Limb (tissue), 2 donors: ENCODE data around the gene GNA14.
A peak's percentile ranks its signal among the peaks of the same experiment; 100 is the strongest.
"Not testable (repeated sequence)": the region's sequence is repeated elsewhere in the genome, so short reads cannot be mapped to it uniquely, and the experiment has no call there.

Experiments used
- DNase-seq, 2 donors: peaks; one replicate each; pipeline ENCODE4 v3.0.0-alpha.2; 2016; ENCODE audit errors: extremely low spot score in 2 of 2

GNA14 gene

DNA sequence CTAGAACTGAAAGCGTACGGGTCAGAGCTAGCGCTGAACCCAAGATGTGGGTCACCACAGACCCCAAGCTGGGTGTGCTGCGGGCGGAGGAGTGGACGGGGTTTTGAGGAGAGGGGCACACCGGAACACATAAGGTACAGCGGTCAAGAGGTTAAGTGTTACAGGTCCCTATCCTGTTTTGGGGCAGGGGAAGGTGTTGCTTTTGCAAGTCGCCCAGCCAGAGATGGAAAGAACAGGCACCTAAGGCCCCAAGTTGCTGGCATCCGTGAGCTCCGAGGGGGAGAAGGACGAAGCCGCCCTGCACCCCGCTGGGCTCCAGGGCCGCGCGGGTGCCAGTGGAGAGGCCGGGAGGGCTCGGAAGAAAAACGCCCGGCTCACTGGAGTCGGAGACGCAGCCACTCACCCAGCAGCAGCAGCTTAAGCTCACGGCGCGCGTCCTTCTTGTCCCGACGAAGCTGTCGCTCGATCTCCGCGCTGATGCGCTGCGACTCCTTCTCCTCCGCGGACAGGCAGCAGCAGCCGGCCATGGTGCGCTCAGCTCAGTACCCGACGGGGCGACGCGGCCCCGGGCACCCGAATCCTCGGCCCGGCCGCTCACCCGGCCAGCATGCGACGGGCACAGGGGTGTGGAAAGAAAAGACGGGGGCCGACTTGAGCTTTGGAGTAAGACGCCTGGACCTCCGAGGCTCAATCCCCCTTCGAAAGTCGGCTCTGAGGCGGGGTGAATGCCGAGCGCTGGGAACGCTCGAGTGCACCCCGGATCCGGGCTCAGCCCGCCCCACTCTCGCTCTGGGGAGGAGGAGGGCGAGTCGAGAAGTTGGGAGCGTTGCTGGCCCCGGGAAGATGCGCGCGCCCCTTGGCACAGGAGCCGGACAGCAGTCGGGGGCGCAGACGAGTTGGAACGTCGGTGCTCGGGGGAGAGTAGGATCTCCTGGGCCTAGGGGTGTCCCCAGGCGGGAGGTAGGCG lies 572 bp downstream of the GNA14 start:
- DNase-seq, result peak in 1 of 2 donors; percentile 59

DNA sequence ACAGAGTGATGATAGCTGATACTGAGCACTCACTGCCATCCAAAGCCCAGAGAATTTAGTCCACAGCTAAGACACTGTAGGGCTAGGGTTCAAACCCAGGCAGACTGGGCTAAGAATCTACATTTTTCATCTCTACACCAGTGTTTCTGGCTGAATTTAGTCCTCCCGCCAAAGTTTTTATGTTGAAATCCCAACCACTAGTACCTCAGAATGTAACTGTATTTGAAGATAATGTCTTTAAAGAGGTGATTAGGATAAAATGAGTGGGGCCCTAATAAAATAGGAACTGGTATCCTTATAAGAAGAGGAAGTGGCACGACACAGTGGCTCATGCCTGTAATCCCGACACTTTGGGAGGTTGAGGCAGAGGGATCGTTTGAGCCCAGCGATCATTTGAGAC lies 4.3 kb downstream of the GNA14 start:
- DNase-seq, result no peak

DNA sequence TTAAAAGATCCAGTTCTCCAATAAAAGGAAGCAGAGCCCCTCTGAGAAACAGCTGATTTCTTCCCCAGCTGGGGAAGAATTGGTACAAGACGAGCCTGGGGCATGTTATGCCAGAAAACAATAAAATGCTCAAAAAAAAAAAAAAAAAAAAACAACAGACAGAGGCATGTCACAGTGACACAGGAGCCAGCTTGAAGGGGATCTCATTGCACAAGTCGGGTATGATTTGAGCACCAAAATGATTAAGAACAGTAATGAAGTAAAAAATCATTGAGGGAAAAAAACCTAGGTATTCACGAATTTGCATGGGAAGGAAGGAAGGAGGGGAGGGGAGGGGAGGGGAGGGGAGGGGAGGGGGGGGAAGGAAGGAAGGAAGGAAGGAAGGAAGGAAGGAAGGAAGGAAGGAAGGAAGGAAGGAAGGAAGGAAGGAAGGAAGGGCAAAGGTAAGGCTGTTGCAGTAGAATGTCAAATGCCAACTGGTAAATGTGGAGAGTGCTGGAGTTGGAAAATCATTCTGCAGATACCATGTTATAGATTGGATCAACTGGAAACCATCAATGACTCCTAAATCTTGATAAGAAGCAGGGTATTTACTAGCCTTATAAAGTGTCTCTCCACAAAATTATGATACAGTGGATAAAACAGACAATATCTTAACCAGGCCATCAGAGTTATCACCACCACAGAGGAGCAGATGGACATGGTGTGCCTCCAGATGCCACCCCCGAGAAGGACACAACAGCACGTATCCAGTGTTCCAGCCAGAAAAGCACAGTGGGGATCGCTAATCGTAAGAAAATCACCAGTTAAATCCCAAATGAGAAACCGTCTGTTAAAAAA lies 7.2 kb downstream of the GNA14 start:
- no peak for DNase-seq

DNA sequence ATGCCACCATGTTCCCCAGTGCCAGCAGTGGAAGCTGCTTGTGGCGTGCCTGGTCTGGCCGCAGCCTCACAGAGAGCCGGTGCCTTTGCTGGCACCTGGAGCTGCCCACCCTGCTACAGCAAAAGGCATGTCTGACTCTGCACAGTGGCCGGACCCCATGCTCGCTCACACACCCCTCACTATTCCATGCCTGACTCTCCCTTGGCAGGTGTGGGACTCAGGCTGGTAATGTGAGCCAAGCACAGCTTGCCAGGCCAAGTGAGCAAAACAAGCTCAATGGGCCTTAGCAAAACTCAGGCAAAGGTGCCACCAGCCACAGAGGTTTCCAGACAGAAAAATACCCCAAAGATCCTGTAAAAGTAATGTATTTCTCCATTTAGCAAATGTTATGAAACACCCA lies 15.5 kb downstream of the GNA14 start:
- DNase-seq, result no peak

DNA sequence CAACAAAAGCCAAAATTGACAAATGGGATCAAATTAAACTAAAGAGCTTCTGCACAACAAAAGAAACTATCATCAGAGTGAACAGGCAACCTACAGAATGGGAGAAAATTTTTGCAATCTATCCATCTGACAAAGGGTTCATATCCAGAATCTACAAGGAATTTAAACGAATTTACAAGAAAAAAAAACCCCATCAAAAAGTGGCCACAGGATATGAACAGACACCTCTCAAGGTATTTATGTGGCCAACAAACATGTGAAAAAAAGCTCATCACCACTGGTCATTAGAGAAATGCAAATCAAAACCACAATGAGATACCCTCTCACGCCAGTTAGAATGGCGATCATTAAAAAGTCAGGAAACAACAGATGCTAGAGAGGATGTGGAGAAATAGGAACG lies 19.3 kb downstream of the GNA14 start:
- DNase-seq, result not testable (repeated sequence)

DNA sequence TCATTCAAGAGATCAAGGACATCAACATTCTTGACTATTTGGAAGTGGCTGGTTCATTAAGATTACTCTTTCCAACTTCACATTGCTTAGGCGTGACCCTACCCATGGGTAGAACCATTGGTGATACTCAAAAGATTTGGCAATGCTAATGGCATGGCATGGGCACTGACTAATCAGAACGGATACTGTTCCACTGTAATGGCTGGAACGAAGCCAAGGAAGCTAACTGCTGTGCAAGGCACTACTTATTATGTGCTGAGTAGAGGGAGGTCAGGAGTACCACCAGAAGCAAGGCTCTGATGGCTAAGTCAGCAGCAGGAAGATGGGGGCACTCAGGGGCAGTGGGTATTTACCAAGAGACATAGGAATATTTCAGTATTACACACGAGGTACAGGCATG lies 31.9 kb downstream of the GNA14 start:
- no peak for DNase-seq

DNA sequence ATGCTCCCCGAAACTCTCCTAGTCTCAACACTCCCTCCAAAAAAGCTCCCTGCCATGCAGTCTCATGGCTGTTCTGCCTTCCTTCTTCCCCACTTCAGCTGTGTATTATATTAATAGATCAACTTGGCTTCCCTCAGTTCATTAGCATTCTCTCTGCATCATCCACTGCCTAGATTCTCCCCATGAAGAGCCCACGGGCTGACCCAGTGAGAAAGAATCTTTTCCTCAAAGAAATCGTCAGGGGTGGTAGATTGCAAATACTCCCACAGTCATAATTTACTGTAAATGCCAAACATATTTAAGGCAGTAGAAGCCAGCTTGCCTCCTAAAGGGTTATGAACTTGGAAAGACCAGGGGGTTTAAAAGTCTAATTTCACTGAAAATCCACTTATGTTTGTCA lies 33.5 kb downstream of the GNA14 start:
- DNase-seq, result no peak

DNA sequence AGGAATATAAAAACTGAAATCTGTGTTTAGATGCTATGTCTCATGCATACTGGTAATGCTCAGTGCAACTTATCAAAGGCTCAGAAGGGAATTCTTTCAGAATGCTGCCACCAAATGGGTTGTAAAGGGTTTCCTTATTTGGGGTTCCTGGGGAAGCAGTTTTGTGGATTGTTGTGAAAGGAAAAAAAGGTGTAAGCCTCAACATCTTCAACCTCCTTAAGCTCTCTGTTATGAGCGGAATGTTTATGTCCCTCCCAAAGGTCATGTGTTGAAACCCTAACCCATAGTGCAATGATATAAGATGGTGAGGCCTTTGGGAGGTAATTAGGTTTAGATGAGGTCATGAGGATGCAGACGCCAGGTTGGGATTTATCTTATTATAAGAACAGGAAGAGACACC lies 41.6 kb downstream of the GNA14 start:
- no peak for DNase-seq

DNA sequence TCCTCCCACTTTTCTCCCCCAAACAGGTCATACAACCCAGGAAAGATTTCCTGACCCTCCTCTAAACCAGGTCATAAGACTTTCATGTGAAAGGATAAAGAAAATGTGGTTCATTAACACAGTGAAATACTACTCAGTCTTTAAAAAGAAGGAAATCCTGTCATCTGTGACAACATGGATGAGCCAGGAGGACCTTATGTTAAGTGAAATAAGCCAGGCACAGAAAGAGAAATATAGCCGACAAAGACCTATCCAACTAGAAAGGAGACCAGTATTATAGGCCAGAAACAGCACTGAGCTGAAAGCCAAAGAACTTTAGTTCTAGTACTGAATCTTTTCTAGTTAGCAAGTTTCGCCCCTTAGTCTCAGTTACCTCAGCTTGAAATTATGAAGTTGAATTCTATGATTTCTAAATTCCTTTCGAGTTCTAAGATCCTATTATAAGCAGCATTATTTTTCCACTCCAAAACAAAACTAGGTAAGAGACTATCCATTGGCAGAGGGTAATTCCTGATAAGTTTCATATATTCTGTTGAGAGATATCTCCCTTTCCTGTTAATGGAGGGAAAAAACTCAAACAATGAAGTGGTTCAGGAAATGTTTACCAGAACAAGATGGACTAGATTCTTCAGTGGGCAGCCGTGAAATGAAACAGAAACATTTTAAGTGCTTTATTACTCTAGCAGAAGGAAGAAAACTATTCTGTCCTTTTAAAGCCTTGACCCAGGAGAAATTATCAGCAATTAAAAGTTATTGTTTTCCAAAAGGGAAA lies 42.5 kb downstream of the GNA14 start:
- DNase-seq, result no peak

DNA sequence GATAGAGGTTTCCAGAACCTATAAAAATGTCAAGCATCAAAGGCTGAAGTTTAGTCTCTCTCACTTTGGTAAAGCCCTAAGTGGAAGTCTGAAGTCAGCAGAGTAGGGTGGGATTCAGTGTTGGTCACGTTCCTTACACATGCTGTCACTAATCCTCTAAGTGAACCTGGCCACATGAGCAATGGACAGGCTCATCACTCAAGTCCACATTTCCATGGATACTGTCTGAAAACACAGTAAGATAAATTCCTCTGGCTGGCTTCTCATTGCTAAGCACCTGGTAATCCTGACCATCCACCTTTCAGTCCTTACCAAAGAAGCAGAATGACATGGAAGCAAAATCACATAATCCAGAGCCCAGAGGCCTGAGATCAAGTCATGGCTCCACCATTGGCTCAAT lies 43.8 kb downstream of the GNA14 start:
- DNase-seq, result no peak

DNA sequence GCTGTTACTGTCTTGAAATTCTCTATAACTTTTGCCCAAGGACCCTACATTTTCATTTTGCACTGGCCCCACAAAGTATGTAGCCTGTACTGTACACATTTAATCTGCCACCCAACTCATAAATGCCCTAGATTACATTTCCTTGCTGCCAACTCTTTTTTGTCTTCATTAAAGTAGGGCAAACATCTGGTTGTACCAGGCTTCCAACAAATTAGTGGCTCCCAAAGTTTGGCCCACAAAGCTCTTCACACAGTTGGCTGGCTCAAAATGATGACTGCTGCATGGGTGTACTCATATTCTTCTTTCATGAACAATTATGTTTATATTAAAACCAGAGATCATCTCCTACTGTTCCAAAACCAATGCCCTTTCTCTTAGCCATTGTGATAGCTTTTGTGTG lies 45.3 kb downstream of the GNA14 start:
- no peak for DNase-seq

DNA sequence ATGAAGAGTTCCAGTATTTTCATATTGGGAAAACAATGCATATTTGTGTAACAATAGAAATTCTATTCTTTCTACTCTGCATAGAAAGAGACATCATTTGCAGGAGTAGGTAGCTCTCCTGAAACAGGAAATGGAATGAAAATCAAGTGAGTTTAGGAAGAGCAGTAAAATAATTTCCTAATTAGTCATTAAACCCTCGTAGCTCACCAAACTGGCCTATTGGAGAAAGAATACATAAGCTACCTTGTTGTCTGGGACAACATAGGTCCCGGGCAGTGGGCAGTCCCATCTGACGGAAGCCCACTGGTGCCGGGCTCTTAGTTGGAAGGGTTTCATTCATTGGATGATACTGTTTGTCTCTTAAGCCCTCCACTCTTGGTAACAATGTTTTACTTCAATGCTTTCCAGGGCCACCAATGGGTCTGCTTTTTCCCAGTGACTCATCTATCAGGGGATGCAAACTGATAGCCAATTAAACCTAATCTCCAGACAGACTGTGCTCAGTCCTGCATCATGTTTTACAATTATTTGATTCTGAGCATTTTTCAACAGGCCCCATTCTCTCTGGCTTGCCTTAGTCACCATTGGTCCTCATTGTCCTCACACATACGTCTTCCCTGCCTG lies 46.5 kb downstream of the GNA14 start:
- no peak for DNase-seq

DNA sequence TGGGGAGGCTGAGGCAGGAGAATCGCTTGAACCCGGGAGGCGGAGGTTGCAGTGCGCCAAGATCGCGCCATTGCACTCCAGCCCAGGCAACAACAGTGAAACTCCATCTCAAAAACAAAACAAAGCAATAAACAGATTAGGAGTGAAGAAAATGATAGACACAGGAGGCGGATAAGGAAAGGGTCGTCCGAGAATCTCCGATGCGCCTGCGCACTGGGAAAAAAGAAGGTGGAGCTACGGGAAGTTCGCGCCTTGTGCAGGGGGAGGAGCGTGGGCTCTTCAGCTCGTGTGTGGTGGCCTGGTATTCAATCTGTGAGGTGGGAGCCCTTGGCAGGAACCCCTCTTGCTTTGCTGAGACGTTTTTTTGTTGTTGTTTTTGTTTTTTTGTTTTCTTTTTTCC lies 47.3 kb downstream of the GNA14 start:
- DNase-seq, result no peak

DNA sequence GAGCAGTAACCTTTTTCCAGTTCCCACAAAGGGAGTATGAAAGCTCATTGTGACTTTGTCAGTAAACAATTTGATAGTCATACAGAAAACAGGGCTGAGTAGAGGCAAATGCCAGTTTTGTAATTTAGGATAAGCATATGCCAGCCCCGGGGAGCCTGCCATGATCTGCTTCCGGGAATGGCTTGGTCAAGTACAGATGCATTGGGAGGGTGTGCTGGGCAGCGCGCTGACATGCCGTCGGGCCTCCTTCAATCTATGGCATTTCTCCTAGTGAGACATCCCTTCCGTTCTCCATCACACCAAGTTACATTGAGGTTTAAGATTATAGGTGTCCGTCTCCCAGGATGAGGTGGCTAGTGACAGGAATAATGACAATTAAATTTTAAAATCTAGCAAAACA lies 48.6 kb downstream of the GNA14 start:
- DNase-seq, result no peak

DNA sequence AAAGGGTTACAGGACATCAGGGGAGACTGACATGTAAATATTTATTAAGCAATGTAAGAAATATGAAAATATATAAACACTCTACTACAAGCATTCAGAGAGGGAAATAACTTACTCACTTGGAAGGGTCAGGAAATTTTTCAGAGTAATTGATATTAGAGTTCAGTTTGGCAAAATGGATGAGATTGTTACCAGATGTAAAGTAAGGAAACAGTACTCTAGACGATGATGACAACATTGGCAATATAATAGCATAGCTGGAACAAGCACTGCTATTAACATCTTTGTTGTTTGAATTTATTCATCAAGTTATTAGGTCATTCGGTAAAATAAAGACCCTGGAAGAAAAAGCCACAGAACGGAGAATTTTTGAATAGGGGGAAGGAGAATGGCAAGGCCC lies 49.1 kb downstream of the GNA14 start:
- peak in 1 of 2 donors; percentile 72 for DNase-seq

DNA sequence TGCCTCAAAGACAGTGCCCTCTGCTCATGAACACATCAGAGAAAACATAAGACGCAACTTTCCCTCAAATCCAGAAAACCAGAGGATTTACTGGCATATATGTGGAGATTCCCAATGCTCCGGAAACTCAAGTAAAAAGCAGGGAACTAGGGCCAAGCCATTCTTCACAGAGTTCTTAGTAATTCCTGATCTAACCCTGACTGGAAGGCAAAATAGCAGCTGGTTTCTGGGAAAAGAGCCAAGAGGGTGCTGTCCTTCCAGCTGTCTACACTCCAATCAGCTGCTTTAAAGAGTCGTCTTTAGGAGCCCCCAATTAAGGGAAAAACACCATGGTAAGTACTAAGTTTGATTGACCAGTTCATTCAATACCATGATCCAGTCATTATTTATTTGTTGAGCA lies 49.6 kb downstream of the GNA14 start:
- DNase-seq, result peak; percentile 44 to 88

DNA sequence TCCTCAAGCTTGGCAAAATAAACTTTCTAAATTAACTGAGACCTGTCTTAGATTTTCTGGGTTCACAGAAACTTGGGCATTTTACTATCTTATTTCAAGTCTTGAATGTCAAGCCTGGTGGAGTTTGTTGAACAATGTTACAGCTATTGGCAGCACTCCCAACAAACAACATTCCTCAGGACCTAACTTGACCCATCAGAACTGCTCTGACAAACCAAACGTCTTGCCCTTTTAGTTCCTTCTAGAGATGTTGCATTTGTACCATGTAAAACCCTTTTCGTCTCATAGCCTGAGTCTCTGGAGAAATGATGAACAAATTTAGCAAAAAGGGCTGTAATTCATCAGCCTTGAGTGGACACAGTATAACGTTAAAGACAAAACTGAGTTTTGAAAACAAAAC lies 51.1 kb downstream of the GNA14 start:
- no peak for DNase-seq

DNA sequence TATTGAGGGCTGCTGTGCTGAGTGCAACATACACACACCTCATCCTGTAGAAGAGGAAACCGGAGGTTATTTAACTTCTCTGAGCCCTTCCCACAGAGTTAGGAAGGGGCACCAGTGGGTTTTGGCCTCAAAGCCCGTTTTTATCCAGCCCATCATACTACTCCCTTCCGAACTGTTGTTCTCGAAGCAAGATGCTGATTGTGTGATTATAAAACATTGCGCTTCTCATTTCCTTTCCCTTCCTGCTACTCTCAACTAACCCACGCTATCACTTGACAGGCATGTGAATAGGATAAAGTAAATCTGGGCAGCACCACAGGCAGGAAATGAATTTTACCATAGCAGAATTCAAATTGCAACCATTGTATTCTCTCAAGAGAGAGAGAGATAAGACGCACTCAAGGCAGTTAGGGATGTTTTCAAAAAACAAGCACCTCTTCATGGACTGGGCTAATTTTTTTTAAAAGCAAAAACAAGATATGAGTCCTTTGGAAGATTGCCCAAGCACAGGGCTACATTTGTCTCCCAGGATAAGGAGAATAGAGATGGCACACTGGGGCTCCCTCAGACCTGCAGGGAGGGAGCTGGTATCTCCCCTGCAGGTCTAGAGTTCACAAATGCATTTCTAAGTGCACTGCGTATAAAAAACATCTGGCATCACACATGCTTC lies 52.6 kb downstream of the GNA14 start:
- no peak for DNase-seq

DNA sequence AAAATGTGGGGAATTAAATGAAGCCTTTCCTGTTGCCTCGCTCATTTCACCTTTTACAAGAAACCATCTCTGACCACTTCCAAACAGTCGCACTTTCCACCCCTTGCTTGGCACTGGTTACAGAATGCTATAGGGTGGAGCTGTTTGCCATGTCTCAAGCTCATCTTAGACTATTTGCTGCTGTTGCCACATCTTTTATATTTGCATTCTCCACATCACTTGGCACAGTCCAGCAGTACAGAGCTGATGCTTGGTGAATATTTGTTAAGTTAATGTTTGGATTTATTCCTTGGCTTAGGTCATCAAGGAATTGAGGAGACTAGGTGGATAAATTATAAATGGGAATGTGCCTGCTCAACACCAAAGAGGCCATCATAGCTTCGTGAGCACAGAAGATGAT lies 53.2 kb downstream of the GNA14 start:
- DNase-seq, result no peak

DNA sequence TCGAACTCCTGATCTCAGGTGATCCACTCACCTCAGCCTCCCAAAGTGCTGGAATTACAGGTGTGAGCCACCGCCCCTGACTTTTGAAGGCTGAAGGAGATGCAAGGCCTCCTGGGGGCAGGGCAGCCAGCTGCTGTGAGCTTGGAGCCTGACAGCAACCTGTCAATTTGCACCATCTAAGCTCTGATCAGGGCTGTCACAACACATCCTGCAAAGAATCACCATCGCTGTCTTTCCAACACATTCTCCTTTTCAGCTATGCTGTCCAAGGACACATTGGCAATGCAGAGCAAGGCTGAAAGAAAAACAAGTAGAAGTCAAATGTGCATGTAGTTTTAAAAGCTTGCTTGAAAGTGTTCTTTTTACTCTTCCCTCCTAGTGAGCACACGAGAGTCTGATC lies 54.6 kb downstream of the GNA14 start:
- DNase-seq, result no peak

DNA sequence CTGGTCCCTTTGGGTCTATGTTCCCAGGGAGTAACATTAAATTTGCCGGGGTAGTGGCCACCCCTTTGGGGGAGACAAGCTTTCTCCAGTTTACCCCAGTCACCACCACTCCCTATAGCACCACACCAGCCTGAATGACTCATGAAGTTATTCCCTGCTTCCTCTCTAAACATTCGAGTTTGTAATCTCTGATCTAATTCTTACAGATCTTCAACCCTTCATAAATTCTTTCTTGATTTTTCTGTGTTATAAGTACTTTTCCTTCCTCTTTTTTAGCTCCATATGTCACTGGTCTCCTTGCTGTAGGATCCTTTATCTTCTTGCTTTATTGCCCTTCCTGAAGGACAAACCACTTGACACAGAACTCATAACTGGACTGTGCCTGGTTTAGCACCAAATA lies 55.6 kb downstream of the GNA14 start:
- DNase-seq, result no peak
